ENCODE results near the gene ST8SIA3.
"Not testable (repeated sequence)": the region's sequence is repeated elsewhere in the genome, so short reads cannot be mapped to it uniquely, and the experiment has no call there.

Gene ST8SIA3

GRCh38 chr18:57366528-57367081, 14.2 kb downstream of the ST8SIA3 start:
- DNase-seq, result no peak

- no peak for DNase-seq
Measured at GRCh38 chr18:57372444-57372843, 20.1 kb downstream of the ST8SIA3 start.

GRCh38 chr18:57373017-57373416, 20.7 kb downstream of the ST8SIA3 start:
- DNase-seq, result no peak

DNA sequence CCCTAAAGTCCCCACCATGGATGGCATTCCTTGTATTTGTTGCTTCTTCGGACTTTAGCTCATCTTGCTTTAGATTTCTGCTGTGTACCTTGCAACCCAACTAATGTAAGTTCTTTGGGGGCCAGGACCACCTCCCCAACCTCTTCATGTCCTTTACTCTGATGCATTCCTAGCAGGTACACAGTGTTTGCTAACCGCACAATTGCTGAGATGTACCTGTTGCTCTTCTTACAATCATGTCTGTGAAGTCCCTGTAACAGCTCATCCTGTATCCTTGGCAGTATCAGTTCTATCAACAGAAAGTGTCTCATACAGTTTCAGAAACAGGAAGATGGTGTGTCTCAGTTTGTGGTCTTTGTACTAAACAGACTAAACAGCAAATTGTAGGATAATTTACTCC, 24.1 kb downstream of the ST8SIA3 start:
- no peak for DNase-seq

DNA sequence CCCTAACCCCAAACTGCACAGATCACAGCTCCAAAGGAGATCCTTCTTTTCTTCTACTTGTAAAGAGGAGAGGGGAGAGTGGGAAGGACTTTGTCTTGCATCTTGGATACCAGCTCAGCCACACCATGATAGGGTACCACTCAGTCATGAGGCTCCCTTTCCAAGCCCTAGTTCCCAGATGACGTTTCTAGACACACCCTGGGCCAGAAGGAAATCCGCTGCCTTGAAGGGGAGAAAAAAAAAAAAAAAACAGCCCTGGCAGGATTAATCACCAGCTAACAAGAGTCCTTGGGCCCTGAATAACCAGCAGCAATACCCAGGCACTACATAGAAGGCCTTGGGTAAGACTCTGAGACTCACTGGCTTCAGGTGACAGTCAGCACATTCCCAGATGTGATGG, 36.9 kb downstream of the ST8SIA3 start:
- no peak for DNase-seq

- DNase-seq, result no peak
Measured at GRCh38 chr18:57390044-57390443, 37.7 kb downstream of the ST8SIA3 start.

DNA sequence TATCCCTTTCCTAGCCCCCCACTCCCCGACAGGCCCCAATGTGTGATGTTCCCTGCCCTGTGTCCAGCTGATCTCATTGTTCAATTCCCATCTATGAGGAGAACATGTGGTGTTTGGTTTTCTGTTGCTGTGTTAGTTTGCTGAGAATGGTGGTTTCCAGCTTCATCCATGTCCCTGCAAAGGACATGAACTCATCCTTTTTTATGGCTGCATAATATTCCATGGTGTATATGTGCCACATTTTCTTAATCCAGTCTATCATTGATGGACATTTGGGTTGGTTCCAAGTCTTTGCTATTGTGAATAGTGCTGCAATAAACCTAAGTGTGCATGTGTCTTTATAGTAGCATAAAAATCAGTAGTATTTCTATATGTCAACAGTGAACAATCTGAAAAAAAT, 42.4 kb downstream of the ST8SIA3 start:
- not testable (repeated sequence) for DNase-seq

DNA sequence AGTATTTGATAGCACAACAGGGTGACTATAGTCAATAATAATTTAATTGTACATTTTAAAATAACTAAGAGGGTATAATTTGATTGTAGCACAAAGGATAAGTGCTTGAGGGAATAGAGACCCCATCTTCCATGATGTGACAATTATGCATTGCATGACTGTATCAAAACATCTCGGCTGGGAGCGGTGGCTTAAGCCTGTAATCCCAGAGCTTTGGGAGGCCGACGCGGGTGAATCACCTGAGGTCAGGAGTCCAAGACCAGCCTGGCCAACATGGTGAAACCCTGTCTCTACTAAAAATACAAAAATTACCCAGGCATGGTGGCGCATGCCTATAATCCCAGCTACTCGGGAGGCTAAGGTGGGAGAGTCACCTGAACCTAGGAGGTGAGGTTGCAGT, 44.5 kb downstream of the ST8SIA3 start:
- DNase-seq, result not testable (repeated sequence)

DNA sequence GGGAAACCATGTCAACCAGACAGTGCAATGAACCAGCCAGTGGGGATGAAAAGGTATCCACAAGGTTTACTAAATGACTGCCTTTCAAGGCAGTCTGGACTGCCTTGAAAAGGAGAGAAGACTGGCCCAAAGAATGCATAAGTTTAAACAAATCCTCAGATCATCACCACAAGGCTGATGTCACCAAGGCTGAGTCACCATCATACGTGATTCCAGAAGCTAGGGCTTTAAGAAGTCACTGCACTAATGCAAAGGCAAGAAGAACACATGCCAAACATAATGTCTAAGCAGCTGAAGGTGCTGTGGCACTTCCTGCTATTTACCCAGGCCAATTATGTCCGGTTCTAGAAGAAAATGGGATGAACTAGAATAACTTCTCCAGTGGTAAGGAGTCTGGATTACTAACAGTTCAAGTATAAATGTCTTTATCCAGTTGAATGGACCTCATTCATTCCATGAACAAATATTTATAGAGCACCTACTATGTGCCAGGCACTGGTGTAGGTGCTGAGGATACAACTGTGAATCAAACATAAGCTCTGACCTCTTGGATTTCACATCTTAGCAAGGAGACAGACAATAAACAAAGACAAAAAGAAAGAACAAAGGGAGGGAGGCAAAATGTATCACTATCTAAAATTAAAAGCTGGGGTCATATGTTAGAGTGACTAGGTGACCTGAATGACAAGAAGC, 45.2 kb downstream of the ST8SIA3 start:
- DNase-seq, result no peak

DNA sequence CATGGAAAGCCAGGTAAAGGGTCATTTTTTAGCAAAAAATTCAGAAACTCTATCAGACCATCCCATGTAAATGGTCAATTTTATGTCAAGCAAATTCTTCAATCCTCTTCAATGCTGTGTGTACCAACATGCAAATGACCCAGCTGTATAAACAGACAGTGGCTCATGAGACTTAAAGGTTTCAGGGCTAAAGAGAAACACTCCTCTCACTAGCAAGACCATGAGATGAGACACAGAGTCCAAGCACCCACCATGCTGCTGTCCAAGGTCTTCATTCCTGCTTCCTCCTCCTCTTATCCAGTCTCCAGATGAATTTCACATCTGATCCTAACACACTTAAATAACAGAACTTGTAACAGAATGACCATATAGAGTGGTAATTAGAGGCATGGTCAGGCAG, 52.0 kb downstream of the ST8SIA3 start:
- DNase-seq, result no peak

- DNase-seq, result no peak
Measured at GRCh38 chr18:57409650-57410049, 57.3 kb downstream of the ST8SIA3 start.

DNA sequence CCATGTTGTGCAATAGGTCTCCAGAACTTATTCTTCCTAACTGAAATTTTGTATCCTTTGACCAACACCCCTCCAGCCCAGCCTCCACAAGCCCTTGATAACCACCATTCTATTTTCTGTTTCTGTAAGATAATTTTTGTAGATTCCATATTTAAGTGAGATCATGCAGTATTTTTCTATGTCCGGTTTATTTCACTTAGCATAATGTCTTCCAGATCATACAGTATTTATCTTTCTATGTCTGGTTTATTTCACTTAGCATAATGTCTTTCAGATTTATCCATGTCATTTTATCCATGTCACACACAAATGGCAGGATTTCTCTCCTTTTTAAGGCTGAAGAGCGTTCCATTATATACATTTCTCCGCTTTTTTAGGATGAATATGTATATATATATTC, 58.4 kb downstream of the ST8SIA3 start:
- DNase-seq, result no peak

GRCh38 chr18:57416542-57416941, 64.2 kb downstream of the ST8SIA3 start:
- DNase-seq, result no peak
